GM15510 (cell line): ENCODE data around the gene ASB18.

Experiments
- POLR2A ChIP-seq: IDR thresholded peaks from 3 replicates; pipeline ENCODE4 v1.6.1; 2011; ENCODE audit warnings: borderline replicate concordance; ENCODE audit not compliant: insufficient read length; ENCODE audit errors: extremely low read depth

Gene ASB18, protein sequence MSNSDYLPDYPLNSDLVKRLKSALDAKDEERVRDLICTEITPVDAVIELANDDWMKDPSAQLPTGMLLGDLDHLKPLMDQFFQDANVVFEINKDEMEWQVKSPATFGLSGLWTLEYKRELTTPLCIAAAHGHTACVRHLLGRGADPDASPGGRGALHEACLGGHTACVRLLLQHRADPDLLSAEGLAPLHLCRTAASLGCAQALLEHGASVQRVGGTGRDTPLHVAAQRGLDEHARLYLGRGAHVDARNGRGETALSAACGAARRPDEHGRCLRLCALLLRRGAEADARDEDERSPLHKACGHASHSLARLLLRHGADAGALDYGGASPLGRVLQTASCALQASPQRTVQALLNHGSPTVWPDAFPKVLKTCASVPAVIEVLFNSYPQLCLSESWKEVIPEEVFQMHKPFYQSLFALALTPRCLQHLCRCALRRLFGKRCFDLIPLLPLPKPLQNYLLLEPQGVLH

DNA sequence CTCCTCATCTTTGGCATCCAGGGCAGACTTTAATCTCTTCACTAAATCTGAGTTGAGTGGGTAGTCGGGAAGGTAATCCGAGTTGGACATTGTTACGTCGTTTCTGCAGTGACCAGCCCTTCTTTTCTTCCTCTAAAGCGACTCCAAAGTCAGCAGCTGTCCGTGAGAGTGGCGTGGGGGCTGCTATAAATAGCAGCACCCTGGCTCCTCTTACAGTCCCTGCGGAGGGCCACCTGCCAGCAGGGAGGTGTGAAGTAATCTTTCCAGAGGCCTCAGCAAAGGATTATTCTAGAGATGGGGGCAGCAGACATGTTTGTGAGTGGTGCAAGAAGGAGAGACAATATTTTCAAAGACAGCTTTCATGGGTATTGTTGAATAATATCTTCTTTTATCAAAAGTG lies at the start of gene ASB18:
Gene ASB18 (minus strand): TSS at position 151 of the 400 bp plus-strand sequence. CDS start 61 bp downstream, at position 90.
- TF ChIP-seq POLR2A, result no peak

GRCh38 chr2:236311286-236311685 lies 47.1 kb upstream of the ASB18 start:
- no peak for TF ChIP-seq POLR2A

DNA sequence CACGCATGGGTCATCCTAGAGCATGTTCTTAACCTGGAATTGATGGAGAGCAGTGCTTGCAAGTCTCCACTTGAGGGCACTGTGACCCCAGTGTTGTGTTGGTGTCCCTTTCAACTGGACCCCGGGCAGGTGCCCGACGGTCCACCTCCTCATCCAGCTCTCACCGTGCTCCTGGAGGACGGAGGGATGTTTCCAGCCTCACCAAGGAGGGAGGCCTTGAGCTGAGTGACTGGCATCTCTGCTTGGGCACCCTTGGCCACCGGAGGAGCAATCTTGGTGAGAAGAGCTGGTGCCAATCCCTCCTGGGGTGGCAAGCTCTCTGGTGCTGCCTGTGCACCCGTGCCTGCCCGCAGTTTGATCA lies 45.4 kb upstream of the ASB18 start:
- TF ChIP-seq POLR2A, result no peak

GRCh38 chr2:236308855-236309668 lies 44.9 kb upstream of the ASB18 start:
- TF ChIP-seq POLR2A, result no peak

DNA sequence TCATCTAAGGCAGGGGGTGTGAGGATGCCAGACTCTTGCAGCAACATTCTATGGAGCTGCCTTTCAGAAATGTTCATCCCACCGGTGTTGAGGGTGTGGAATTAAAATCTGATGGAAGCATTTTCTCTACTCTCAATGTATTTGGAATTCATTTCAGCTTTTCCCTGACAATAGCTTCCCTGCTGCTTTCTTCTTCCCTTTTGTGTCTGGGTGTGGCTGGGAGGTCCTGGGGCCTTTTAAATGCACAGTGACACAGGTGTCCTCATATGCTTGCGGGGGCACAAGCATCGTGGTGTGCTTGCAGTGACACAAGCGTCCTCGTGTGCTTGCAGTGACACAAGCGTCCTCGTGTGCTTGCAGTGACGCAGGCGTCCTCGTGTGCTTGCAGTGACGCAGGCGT lies 43.4 kb upstream of the ASB18 start:
- TF ChIP-seq POLR2A, result no peak

GRCh38 chr2:236306825-236307540 lies 42.8 kb upstream of the ASB18 start:
- TF ChIP-seq POLR2A, result no peak

DNA sequence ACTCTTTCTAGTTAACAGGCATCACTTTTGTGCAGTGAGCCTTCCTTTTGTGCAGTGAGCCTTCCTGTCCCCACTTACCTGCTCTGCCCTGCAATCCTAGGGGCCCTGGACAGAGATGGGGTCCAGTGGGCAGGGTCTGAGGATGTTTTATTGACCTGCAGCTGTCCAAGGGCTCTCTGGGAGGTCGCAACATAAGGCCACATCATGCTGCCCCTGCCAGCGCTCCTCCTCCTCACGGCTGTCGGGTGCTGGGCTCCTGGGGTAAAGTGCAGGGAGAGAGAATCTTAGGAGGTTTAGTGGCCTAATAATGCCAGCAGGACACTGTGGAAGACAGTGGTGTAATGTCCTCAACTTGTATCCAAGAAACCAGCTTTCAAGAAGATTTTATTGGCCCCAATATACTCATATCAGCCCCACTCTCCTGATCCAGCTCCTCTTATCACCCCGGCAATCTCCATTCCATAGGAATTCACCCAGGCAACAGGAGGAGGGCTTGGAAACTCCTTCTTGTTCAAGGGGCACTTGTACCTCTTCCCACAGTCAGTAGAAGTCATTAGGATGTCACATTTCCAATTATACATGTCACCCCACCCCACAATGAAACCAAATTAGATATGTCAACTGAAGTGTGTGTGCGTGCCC lies 41.9 kb upstream of the ASB18 start:
- no peak for TF ChIP-seq POLR2A

DNA sequence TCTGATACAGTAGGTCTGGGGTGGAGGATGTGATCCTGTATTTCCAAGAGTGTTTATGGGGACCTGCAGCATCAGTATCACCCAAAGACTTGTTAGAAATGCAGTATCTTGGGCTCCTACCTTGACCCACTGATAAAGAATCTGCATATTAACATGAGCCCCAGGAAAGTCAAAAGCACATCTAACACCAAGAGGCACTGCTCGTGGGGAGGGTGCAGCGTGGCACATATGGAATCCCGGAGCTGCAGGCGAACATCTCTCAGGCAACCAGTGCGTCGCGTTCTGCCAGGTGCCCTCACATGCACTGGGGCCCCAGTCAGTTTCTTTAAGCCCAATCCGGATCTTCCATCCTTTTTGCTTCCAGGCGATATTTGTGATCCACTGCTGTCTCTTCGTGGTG lies 41.3 kb upstream of the ASB18 start:
- no peak for TF ChIP-seq POLR2A

- no peak for TF ChIP-seq POLR2A
These were observed 39.7 kb upstream of the ASB18 start for GRCh38 chr2:236303935-236304334.

DNA sequence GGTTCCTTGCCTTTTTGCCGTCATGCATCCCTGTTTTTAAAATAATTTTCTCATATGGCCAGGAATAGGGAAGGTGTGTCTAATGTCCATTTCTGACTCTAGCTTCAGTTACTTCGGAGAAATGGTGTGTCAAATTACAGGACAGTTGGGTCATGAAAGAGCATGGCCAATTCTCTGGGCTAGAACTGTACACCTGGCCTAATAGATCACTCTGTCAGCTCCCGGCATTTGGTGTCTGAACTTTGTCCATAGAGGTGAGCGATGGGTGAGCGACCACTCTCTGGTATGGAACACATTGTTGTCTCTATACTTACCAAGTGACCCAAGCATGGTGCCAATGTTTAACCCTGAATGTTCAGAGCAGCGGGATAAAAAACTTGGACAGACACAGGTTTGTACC lies 38.3 kb upstream of the ASB18 start:
- TF ChIP-seq POLR2A, result no peak

DNA sequence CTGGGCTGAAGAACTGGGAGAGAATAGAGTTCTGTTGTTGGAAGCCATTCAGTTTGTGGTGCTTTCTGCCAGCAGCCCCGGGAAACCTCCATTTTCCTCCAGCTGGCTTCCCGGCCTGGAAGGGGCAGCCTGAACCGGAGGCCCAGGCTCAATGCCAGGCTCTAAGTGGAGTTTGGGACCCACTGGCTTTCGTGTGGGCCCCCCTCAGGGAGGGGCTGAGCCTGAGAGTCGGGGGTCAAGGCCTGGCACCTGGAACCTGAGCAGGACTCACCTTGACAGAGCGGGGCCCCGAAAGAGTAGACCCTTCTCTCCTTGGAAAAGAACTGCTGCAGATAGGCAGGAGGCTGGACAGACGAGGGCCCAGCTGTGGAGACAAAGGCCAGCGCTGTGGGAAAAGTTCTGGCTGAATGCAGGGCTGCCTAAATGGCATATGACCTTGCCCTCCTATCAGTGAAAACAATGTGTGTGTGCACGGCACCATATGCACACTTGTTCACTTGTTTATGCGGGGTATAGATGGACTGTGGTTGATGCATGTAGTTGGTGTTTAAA lies 34.8 kb upstream of the ASB18 start:
- no peak for TF ChIP-seq POLR2A

GRCh38 chr2:236295481-236295880 lies 31.3 kb upstream of the ASB18 start:
- TF ChIP-seq POLR2A, result no peak

GRCh38 chr2:236294647-236295046 lies 30.4 kb upstream of the ASB18 start:
- TF ChIP-seq POLR2A, result no peak

GRCh38 chr2:236293241-236293810 lies 29.1 kb upstream of the ASB18 start:
- no peak for TF ChIP-seq POLR2A
